ENCODE measurements around the gene MNX1.

The MNX1 gene

GRCh38 chr7:156956727-156957126, 53.7 kb downstream of the MNX1 start:
- TF ChIP-seq CTCF (IDR thresholded peaks at IDR 0.05; ENCODE audit: low read depth, low read length): no peak
- no peak for DNase-seq (ENCODE audit: extremely low read depth, low read depth)

GRCh38 chr7:156954941-156955340, 55.5 kb downstream of the MNX1 start:
- DNase-seq (ENCODE audit: extremely low read depth, low read depth): no peak
- TF ChIP-seq CTCF (IDR thresholded peaks at IDR 0.05; ENCODE audit: low read depth, low read length): no peak

Measured in AG09319 (cell line).